HepG2 (cell line): ENCODE results near the gene LHX3. TPM values are rescaled to one million over a fixed set of nuclear protein-coding genes. Genes with fewer than 3 reads are reported as not detected.

Source experiments
- ATAC-seq: fragments of 200-7000 bp; cut with Tn5 transposase; 3 replicates; pipeline ENCODE4 v1.9.1; 2020; ENCODE audit warnings: mild to moderate bottlenecking, moderate library complexity
- BruUV-seq: library from RNA; stranded (reverse); fragments of 400-500 nt; replicated peaks from 2 replicates; lab custom pipeline; 2021; lab: Mats Ljungman, UMichigan
- CTCF ChIA-PET: fragments of 300-600 bp; formaldehyde crosslinking; extraction: SDS; loops from one replicate; lab custom pipeline; 2021; ENCODE audit warnings: low total read pairs, inconsistent platforms, low intra/inter-chr PET ratio; lab: Yijun Ruan, JAX
- POLR2A ChIA-PET: fragments of 350-600 bp; sonication (Branson Sonifier 250); formaldehyde crosslinking; loops from one replicate; lab custom pipeline; 2020; ENCODE audit warnings: antibody characterized with exemption, inconsistent platforms; lab: Yijun Ruan, JAX
- DNase-seq: peaks from one replicate; pipeline ENCODE4 v3.0.0-alpha.2; 2015; ENCODE audit warnings: low spot score
- FAIRE-seq: peaks from 3 replicates; lab custom pipeline; 2011; peaks lifted over from hg19 to GRCh38; lab: Jason Lieb, UNC
- H2AFZ ChIP-seq: one replicate; pipeline ENCODE4 v1.6.1; 2011; ENCODE audit warnings: low read length, inconsistent platforms
- H3K27ac ChIP-seq: fragments of 300-600 bp; 3 replicates; pipeline ENCODE4 v1.8.0; 2011; ENCODE audit warnings: mixed run types, mild to moderate bottlenecking, mixed read lengths, low read length, inconsistent platforms; ENCODE audit not compliant: insufficient read depth; ENCODE audit errors: extremely low read length
- H3K27me3 ChIP-seq, 2 experiments: fragments of 200-600 bp in 1 of 2; 2 replicates in 1 of 2; 3 replicates in 1 of 2; pipeline versions ENCODE4 v1.6.0 to v1.8.0; 2011; ENCODE audit warnings: low read length in 2 of 2, mild to moderate bottlenecking in 2 of 2, moderate library complexity in 2 of 2, inconsistent platforms in 1 of 2; ENCODE audit not compliant: insufficient read depth in 2 of 2, control insufficient read depth in 1 of 2
- H3K36me3 ChIP-seq, 2 experiments: fragments of 200-600 bp in 1 of 2; replicated peaks in 1 of 2; 2 replicates in 1 of 2; 3 replicates in 1 of 2; pipeline versions ENCODE4 v1.5.1 to v1.8.0; 2011; ENCODE audit warnings: low read length in 2 of 2, inconsistent platforms in 1 of 2; ENCODE audit not compliant: insufficient read depth in 2 of 2, control insufficient read depth in 1 of 2
- H3K4me1 ChIP-seq: 2 replicates; pipeline ENCODE4 v1.5.1; 2012; ENCODE audit warnings: low read length, inconsistent platforms; ENCODE audit not compliant: insufficient read depth
- H3K4me2 ChIP-seq: 2 replicates; pipeline ENCODE4 v1.6.0; 2011; ENCODE audit warnings: low read depth, low read length, inconsistent platforms
- H3K4me3 ChIP-seq, 3 experiments: fragments of 200-600 bp in 1 of 3; sonication (generic), shearing (Covaris generic) in 1 of 3; replicated peaks in 1 of 3; 2 replicates each; pipeline ENCODE4 v1.5.1; 2011 to 2016; ENCODE audit warnings: low read length in 3 of 3, inconsistent platforms in 2 of 3, low read depth in 2 of 3, mild to moderate bottlenecking in 2 of 3, control low read depth in 1 of 3, mixed read lengths in 1 of 3; ENCODE audit not compliant: insufficient read depth in 1 of 3
- H3K79me2 ChIP-seq: one replicate; pipeline ENCODE4 v1.6.1; 2011; ENCODE audit warnings: low read length, inconsistent platforms; ENCODE audit not compliant: insufficient read depth
- H3K9ac ChIP-seq: 2 replicates; pipeline ENCODE4 v1.6.0; 2011; ENCODE audit warnings: mild to moderate bottlenecking, low read depth, low read length, inconsistent platforms; ENCODE audit not compliant: insufficient read depth
- H3K9me3 ChIP-seq: 2 replicates; pipeline ENCODE4 v1.5.1; 2012; ENCODE audit warnings: mild to moderate bottlenecking, low read length
- H4K20me1 ChIP-seq: 2 replicates; pipeline ENCODE4 v1.6.0; 2011; ENCODE audit warnings: inconsistent platforms, mild to moderate bottlenecking, low read length, moderate library complexity; ENCODE audit not compliant: insufficient read depth
- CBX2 ChIP-seq, 2 experiments: fragments of 200-600 bp in 1 of 2; sonication (generic); formaldehyde crosslinking in 1 of 2; IDR thresholded peaks; 2 replicates each; pipeline versions ENCODE4 v1.7.0 to v1.8.1; 2018 to 2022; ENCODE audit warnings: low read depth in 2 of 2, low read length in 1 of 2, mild to moderate bottlenecking in 1 of 2, missing genetic modification reagents in 1 of 2
- HCFC1 ChIP-seq: fragments of 150-350 bp; IDR thresholded peaks from 2 replicates; pipeline ENCODE4 v1.6.1; 2014; ENCODE audit warnings: low read depth, low read length
- HNF1A ChIP-seq, 2 experiments: sonication (generic) in 1 of 2; formaldehyde crosslinking in 1 of 2; IDR thresholded peaks; 2 replicates each; pipeline versions ENCODE4 v1.4.0 to v1.6.1; 2016 to 2020; ENCODE audit warnings: borderline replicate concordance in 1 of 2, low read depth in 1 of 2, mild to moderate bottlenecking in 1 of 2, missing genetic modification reagents in 1 of 2
- KLF11 ChIP-seq: IDR thresholded peaks from 2 replicates; pipeline ENCODE4 v1.6.1; 2016; ENCODE audit warnings: missing compliant biosample characterization
- ZNF121 ChIP-seq: sonication (generic); formaldehyde crosslinking; IDR thresholded peaks from 2 replicates; pipeline ENCODE4 v1.5.0; 2020; ENCODE audit warnings: mild to moderate bottlenecking, missing genetic modification reagents
- ZNF232 ChIP-seq: sonication (generic); formaldehyde crosslinking; IDR thresholded peaks from 2 replicates; pipeline ENCODE4 v1.4.0; 2020; ENCODE audit warnings: missing genetic modification reagents, borderline replicate concordance
- ZNF317 ChIP-seq: sonication (generic); formaldehyde crosslinking; IDR thresholded peaks from 2 replicates; pipeline ENCODE4 v1.5.0; 2020; ENCODE audit warnings: mild to moderate bottlenecking, missing genetic modification reagents
- ZNF354B ChIP-seq: sonication (generic); formaldehyde crosslinking; IDR thresholded peaks from 2 replicates; pipeline ENCODE4 v1.8.0; 2022; ENCODE audit warnings: mild to moderate bottlenecking, missing genetic modification reagents
- ZNF446 ChIP-seq: sonication (generic); formaldehyde crosslinking; IDR thresholded peaks from 2 replicates; pipeline ENCODE4 v1.5.0; 2020; ENCODE audit warnings: mild to moderate bottlenecking, missing genetic modification reagents
- WGBS: methylation state at CpG from one replicate; pipeline ENCODE4 v1.1.6; 2017; ENCODE audit warnings: low lambda C conversion rate; 5-methylcytosine and 5-hydroxymethylcytosine counted together
- in situ Hi-C: cut with HindIII; loops from 2 replicates; pipeline ENCODE4 v1.10.0; 2017; ENCODE audit warnings: low pct_unique_long_range_greater_than_20kb; ENCODE audit not compliant: extremely low pct_ligation_motif_present
- intact Hi-C: fragments of 100-400 bp; cut with micrococcal nuclease; formaldehyde crosslinking; loops from one replicate; pipeline ENCODE4 v1.10.0; 2022; ENCODE audit not compliant: unreplicated experiment
- polyA plus RNA-seq, 8 experiments: library from polyadenylated mRNA; depleted of rRNA in 3 of 8; stranded (reverse) in 7 of 8; unstranded in 1 of 8; fragments of >200 nt; fragmentation: Illumina TruSeq in 4 of 8; extraction: Trizol in 4 of 8; gene quantifications; 2 replicates each; pipeline versions ENCODE4 v1.2.1 to v1.2.3, GENCODE V29; 2011 to 2016; ENCODE audit warnings: low read depth in 4 of 8, missing spikeins in 1 of 8, mixed read lengths in 1 of 8; ENCODE audit not compliant: insufficient read depth in 1 of 8
- total RNA-seq, 5 experiments: library from RNA; depleted of rRNA; stranded (reverse); fragments of >200 nt; fragmentation: Illumina TruSeq; extraction: Trizol; gene quantifications; 2 replicates each; pipeline ENCODE4 v1.2.3, GENCODE V29; 2016; ENCODE audit warnings: low read depth in 1 of 5
- TF ChIP-seq, protein P1 (sequence below): sonication (generic); formaldehyde crosslinking; IDR thresholded peaks from 2 replicates; pipeline ENCODE4 v1.5.0; 2020; ENCODE audit warnings: missing genetic modification reagents
- TF ChIP-seq, protein P2 (sequence below): sonication (generic); formaldehyde crosslinking; IDR thresholded peaks from 2 replicates; pipeline ENCODE4 v1.4.0; 2020; ENCODE audit warnings: mild to moderate bottlenecking, missing genetic modification reagents
- TF ChIP-seq, protein P3 (sequence below), 2 experiments: sonication (generic) in 1 of 2; formaldehyde crosslinking in 1 of 2; IDR thresholded peaks; 2 replicates each; pipeline versions ENCODE4 v1.5.1 to v1.6.1; 2011 to 2020; ENCODE audit warnings: borderline replicate concordance in 1 of 2, low read depth in 1 of 2, low read length in 1 of 2, mild to moderate bottlenecking in 1 of 2, missing genetic modification reagents in 1 of 2, moderate library complexity in 1 of 2

LHX3 gene
- total and polyA plus RNA-seq, 2 of the 13 experiments (the other 11 are each of a cell fraction or from before 2014, with no cell fraction given), result not detected

GRCh38 chr9:136148766-136149165 lies 56.2 kb downstream of the LHX3 start:
- Histone ChIP-seq H3K79me2 (no peaks in the 10 kb centered on the region), H4K20me1 (no peaks in the 10 kb centered on the region), H3K9me3 (no peaks in the 10 kb centered on the region), H3K27ac (no peak overlapping the region), H3K9ac (no peak overlapping the region), H3K27me3 (peaks cover 2 to 65% of the 10 kb centered on the region in 2 experiments; a peak in 4 of 5 replicates), H3K4me2 (no peak overlapping the region; the same call in 1 of the 2 replicates), H3K36me3 (no peaks in the 10 kb centered on the region), H3K4me1 (peaks cover 15% of the 10 kb centered on the region), H2AFZ (no peak overlapping the region), H3K4me3 (no peak overlapping the region)
- no CpG with 5 or more reads among the region's 14 CpGs for WGBS
- CTCF ChIA-PET, result no interaction called here
- ATAC-seq (no peak), FAIRE-seq (no peak), DNase-seq (no peak)
- in situ Hi-C loops (no loop called here), intact Hi-C loops (no loop called here)
- BruUV-seq, result no TSS peak
- no peak for TF ChIP-seq ZNF121
- TF ChIP-seq ZNF232 (CRISPR knock-in tag), result no peak
- TF ChIP-seq HNF1A (IDR thresholded peaks at IDR 0.05; ENCODE audit: low read depth), result no peak
- no peak for TF ChIP-seq HNF1A (CRISPR knock-in tag; IDR thresholded peaks at IDR 0.05; ENCODE audit: borderline replicate concordance)
- TF ChIP-seq ZNF354B, result no peak
- TF ChIP-seq, protein P1, sequence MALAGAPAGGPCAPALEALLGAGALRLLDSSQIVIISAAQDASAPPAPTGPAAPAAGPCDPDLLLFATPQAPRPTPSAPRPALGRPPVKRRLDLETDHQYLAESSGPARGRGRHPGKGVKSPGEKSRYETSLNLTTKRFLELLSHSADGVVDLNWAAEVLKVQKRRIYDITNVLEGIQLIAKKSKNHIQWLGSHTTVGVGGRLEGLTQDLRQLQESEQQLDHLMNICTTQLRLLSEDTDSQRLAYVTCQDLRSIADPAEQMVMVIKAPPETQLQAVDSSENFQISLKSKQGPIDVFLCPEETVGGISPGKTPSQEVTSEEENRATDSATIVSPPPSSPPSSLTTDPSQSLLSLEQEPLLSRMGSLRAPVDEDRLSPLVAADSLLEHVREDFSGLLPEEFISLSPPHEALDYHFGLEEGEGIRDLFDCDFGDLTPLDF (CRISPR knock-in tag), result no peak
- no peak for TF ChIP-seq HCFC1
- no peak for TF ChIP-seq KLF11 (CRISPR knock-in tag)
- TF ChIP-seq ZNF317 (CRISPR knock-in tag), result no peak
- TF ChIP-seq, protein P2, sequence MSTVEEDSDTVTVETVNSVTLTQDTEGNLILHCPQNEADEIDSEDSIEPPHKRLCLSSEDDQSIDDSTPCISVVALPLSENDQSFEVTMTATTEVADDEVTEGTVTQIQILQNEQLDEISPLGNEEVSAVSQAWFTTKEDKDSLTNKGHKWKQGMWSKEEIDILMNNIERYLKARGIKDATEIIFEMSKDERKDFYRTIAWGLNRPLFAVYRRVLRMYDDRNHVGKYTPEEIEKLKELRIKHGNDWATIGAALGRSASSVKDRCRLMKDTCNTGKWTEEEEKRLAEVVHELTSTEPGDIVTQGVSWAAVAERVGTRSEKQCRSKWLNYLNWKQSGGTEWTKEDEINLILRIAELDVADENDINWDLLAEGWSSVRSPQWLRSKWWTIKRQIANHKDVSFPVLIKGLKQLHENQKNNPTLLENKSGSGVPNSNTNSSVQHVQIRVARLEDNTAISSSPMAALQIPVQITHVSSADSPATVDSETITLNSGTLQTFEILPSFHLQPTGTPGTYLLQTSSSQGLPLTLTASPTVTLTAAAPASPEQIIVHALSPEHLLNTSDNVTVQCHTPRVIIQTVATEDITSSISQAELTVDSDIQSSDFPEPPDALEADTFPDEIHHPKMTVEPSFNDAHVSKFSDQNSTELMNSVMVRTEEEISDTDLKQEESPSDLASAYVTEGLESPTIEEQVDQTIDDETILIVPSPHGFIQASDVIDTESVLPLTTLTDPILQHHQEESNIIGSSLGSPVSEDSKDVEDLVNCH, result no peak
- TF ChIP-seq, protein P3, sequence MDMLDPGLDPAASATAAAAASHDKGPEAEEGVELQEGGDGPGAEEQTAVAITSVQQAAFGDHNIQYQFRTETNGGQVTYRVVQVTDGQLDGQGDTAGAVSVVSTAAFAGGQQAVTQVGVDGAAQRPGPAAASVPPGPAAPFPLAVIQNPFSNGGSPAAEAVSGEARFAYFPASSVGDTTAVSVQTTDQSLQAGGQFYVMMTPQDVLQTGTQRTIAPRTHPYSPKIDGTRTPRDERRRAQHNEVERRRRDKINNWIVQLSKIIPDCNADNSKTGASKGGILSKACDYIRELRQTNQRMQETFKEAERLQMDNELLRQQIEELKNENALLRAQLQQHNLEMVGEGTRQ (IDR thresholded peaks at IDR 0.05; ENCODE audit: low read depth, low read length), result no peak
- TF ChIP-seq, protein P3 (CRISPR knock-in tag; IDR thresholded peaks at IDR 0.05; ENCODE audit: borderline replicate concordance), result no peak
- TF ChIP-seq CBX2 (IDR thresholded peaks at IDR 0.05; ENCODE audit: low read depth, low read length), result no peak
- no peak for TF ChIP-seq CBX2 (CRISPR knock-in tag; IDR thresholded peaks at IDR 0.05; ENCODE audit: low read depth)
- no peak for TF ChIP-seq ZNF446 (CRISPR knock-in tag)
- POLR2A ChIA-PET, result no interaction called here
